Sigmoid colon (tissue), 4 donors: ENCODE measurements around the gene PRDM16.

Experiments used
- CTCF ChIP-seq, 4 experiments: fragments of 450-650 bp in 3 of 4; fragments of 200-600 bp in 1 of 4; IDR thresholded peaks; one replicate each; pipeline ENCODE4 v1.5.1; 2016 to 2019; ENCODE audit warnings: antibody characterized with exemption in 4 of 4, mild to moderate bottlenecking in 3 of 4, moderate library complexity in 2 of 4
- POLR2A ChIP-seq, 2 donors: fragments of 450-650 bp; IDR thresholded peaks; one replicate each; pipeline ENCODE4 v1.6.1; 2016; ENCODE audit warnings: antibody characterized with exemption in 2 of 2, mild to moderate bottlenecking in 2 of 2, moderate library complexity in 2 of 2
- POLR2AphosphoS5 ChIP-seq, 4 donors: sonication (generic); formaldehyde crosslinking; IDR thresholded peaks; one replicate each; pipeline ENCODE4 v1.6.1; 2017; ENCODE audit warnings: antibody characterized with exemption in 4 of 4

GRCh38 chr1:3208819-3209200, 139.8 kb downstream of the PRDM16 start:
- TF ChIP-seq CTCF (IDR thresholded peaks at IDR 0.05) (no peak), POLR2AphosphoS5 (IDR thresholded peaks at IDR 0.05) (no peak), POLR2A (IDR thresholded peaks at IDR 0.05) (no peak)
